ENCODE data around the gene SORCS2. TPM values are rescaled to one million over a fixed set of nuclear protein-coding genes. Genes with fewer than 3 reads are reported as not detected.

SORCS2 gene
- total RNA-seq, 1 donor from 2014 or later = 13.8 TPM

GRCh38 chr4:7686070-7686870 lies 493.9 kb downstream of the SORCS2 start:
- H3K9me3 ChIP-seq (ENCODE audit: insufficient read depth, low read depth, low read length) = no peaks in the 10 kb centered on the region
- H3K36me3 ChIP-seq (ENCODE audit: insufficient read depth, low read length) = no peaks in the 10 kb centered on the region
- no peak overlapping the region for H3K27ac ChIP-seq (ENCODE audit: low read depth, low read length)
- Mint-ChIP-seq H3K4me3 (ENCODE audit: unreplicated experiment) (no peak overlapping the region), H3K27ac (ENCODE audit: unreplicated experiment) (no peak overlapping the region), H3K4me1 (ENCODE audit: low read depth, unreplicated experiment) (no peaks in the 10 kb centered on the region), H3K36me3 (ENCODE audit: low read depth, unreplicated experiment) (peaks cover 34% of the 10 kb centered on the region), H3K9me3 (ENCODE audit: unreplicated experiment) (peaks cover 28% of the 10 kb centered on the region), H3K27me3 (ENCODE audit: low read depth, unreplicated experiment) (peaks cover 48% of the 10 kb centered on the region)
- H3K79me2 ChIP-seq (ENCODE audit: insufficient read depth, low read length) = no peaks in the 10 kb centered on the region
- FAIRE-seq (no peak), DNase-seq (ENCODE audit: low read depth) (no peak)
- H2AFZ ChIP-seq (ENCODE audit: low read depth, low read length) = no peak overlapping the region
- H3K4me2 ChIP-seq (ENCODE audit: low read length) = no peak overlapping the region
- H3K9ac ChIP-seq (ENCODE audit: low read length) = no peak overlapping the region
- H3K4me1 ChIP-seq (ENCODE audit: insufficient read depth, low read length) = no peaks in the 10 kb centered on the region
- no peak overlapping the region for H3K4me3 ChIP-seq (ENCODE audit: insufficient read depth, low read depth, low read length)
- H4K20me1 ChIP-seq (ENCODE audit: insufficient read depth, low read length) = no peaks in the 10 kb centered on the region
- no peaks in the 10 kb centered on the region for H3K27me3 ChIP-seq (ENCODE audit: insufficient read depth, low read length)
- TF ChIP-seq CTCF (IDR thresholded peaks at IDR 0.05; ENCODE audit: insufficient read depth, low read depth, low read length) (no peak), EZH2 (IDR thresholded peaks at IDR 0.05; ENCODE audit: insufficient read depth, low read length) (no peak)

GRCh38 chr4:7687006-7687405 lies 494.7 kb downstream of the SORCS2 start:
- Histone ChIP-seq H3K4me2 (ENCODE audit: low read length) (no peak overlapping the region), H3K9me3 (ENCODE audit: insufficient read depth, low read depth, low read length) (no peaks in the 10 kb centered on the region), H2AFZ (ENCODE audit: low read depth, low read length) (no peak overlapping the region), H3K79me2 (ENCODE audit: insufficient read depth, low read length) (no peaks in the 10 kb centered on the region), H3K27me3 (ENCODE audit: insufficient read depth, low read length) (no peaks in the 10 kb centered on the region), H3K4me1 (ENCODE audit: insufficient read depth, low read length) (no peaks in the 10 kb centered on the region), H3K4me3 (ENCODE audit: insufficient read depth, low read depth, low read length) (no peak overlapping the region), H3K27ac (ENCODE audit: low read depth, low read length) (no peak overlapping the region), H4K20me1 (ENCODE audit: insufficient read depth, low read length) (no peaks in the 10 kb centered on the region), H3K9ac (ENCODE audit: low read length) (no peak overlapping the region), H3K36me3 (ENCODE audit: insufficient read depth, low read length) (no peaks in the 10 kb centered on the region)
- Mint-ChIP-seq H3K27ac (ENCODE audit: unreplicated experiment) (no peak overlapping the region), H3K9me3 (ENCODE audit: unreplicated experiment) (peaks cover 24% of the 10 kb centered on the region), H3K36me3 (ENCODE audit: low read depth, unreplicated experiment) (peaks cover 33% of the 10 kb centered on the region), H3K4me1 (ENCODE audit: low read depth, unreplicated experiment) (no peaks in the 10 kb centered on the region), H3K27me3 (ENCODE audit: low read depth, unreplicated experiment) (peaks cover 53% of the 10 kb centered on the region), H3K4me3 (ENCODE audit: unreplicated experiment) (no peak overlapping the region)
- FAIRE-seq = no peak
- TF ChIP-seq CTCF (IDR thresholded peaks at IDR 0.05; ENCODE audit: insufficient read depth, low read depth, low read length) = no peak
- TF ChIP-seq EZH2 (IDR thresholded peaks at IDR 0.05; ENCODE audit: insufficient read depth, low read length) = no peak
- no peak for DNase-seq (ENCODE audit: low read depth)

GRCh38 chr4:7687796-7688195 lies 495.5 kb downstream of the SORCS2 start:
- Mint-ChIP-seq H3K27ac (ENCODE audit: unreplicated experiment) (no peak overlapping the region), H3K9me3 (ENCODE audit: unreplicated experiment) (peaks cover 21% of the 10 kb centered on the region), H3K27me3 (ENCODE audit: low read depth, unreplicated experiment) (peaks cover 57% of the 10 kb centered on the region), H3K36me3 (ENCODE audit: low read depth, unreplicated experiment) (peaks cover 34% of the 10 kb centered on the region), H3K4me3 (ENCODE audit: unreplicated experiment) (no peak overlapping the region), H3K4me1 (ENCODE audit: low read depth, unreplicated experiment) (no peaks in the 10 kb centered on the region)
- no peak overlapping the region for H3K4me3 ChIP-seq (ENCODE audit: insufficient read depth, low read depth, low read length)
- no peak overlapping the region for H2AFZ ChIP-seq (ENCODE audit: low read depth, low read length)
- no peak overlapping the region for H3K4me2 ChIP-seq (ENCODE audit: low read length)
- H3K27me3 ChIP-seq (ENCODE audit: insufficient read depth, low read length) = no peaks in the 10 kb centered on the region
- H3K9me3 ChIP-seq (ENCODE audit: insufficient read depth, low read depth, low read length) = no peaks in the 10 kb centered on the region
- H3K27ac ChIP-seq (ENCODE audit: low read depth, low read length) = no peak overlapping the region
- no peak for DNase-seq (ENCODE audit: low read depth)
- TF ChIP-seq CTCF (IDR thresholded peaks at IDR 0.05; ENCODE audit: insufficient read depth, low read depth, low read length) (no peak), EZH2 (IDR thresholded peaks at IDR 0.05; ENCODE audit: insufficient read depth, low read length) (no peak)
- H3K36me3 ChIP-seq (ENCODE audit: insufficient read depth, low read length) = no peaks in the 10 kb centered on the region
- H3K9ac ChIP-seq (ENCODE audit: low read length) = no peak overlapping the region
- no peaks in the 10 kb centered on the region for H3K4me1 ChIP-seq (ENCODE audit: insufficient read depth, low read length)
- no peak for FAIRE-seq
- H3K79me2 ChIP-seq (ENCODE audit: insufficient read depth, low read length) = no peaks in the 10 kb centered on the region
- H4K20me1 ChIP-seq (ENCODE audit: insufficient read depth, low read length) = no peaks in the 10 kb centered on the region

Data from astrocyte (in vitro differentiated cells and primary cell).